Right lobe of liver (tissue), 6 donors: Measurements from ENCODE around the gene CEP350. TPM values are rescaled to one million over a fixed set of nuclear protein-coding genes. Genes with fewer than 3 reads are reported as not detected.

ENCODE experiments used
- ATAC-seq, 4 donors: fragments of 200-7000 bp; cut with Tn5 transposase; one replicate each; pipeline ENCODE4 v1.9.1; 2020; ENCODE audit warnings: mild to moderate bottlenecking in 4 of 4, moderate library complexity in 4 of 4
- DNase-seq, 3 donors: peaks; one replicate each; pipeline ENCODE4 v3.0.0-alpha.2; 2020
- H3K27ac ChIP-seq, 3 donors: fragments of 200-600 bp; one replicate each; pipeline ENCODE4 v1.8.0; 2022
- H3K27me3 ChIP-seq, 2 donors: fragments of 200-600 bp; one replicate each; pipeline ENCODE4 v1.8.0; 2022
- H3K36me3 ChIP-seq, 4 donors: fragments of 200-600 bp; sonication (generic) in 1 of 4; one replicate each; pipeline versions ENCODE4 v1.5.1 to v1.8.0; 2017 to 2022; ENCODE audit warnings: control low read depth in 1 of 4
- H3K4me1 ChIP-seq, 4 donors: fragments of 200-600 bp; sonication (generic) in 1 of 4; one replicate each; pipeline versions ENCODE4 v1.5.1 to v1.8.0; 2017 to 2022; ENCODE audit warnings: control low read depth in 1 of 4
- H3K4me3 ChIP-seq, 3 donors: fragments of 200-600 bp; one replicate each; pipeline ENCODE4 v1.8.0; 2022
- H3K9me3 ChIP-seq, 4 donors: fragments of 200-600 bp; sonication (generic) in 1 of 4; one replicate each; pipeline versions ENCODE4 v1.5.1 to v1.8.0; 2017 to 2022; ENCODE audit warnings: control low read depth in 1 of 4
- POLR2A ChIP-seq: fragments of 450-650 bp; IDR thresholded peaks from one replicate; pipeline ENCODE4 v1.6.1; 2017; ENCODE audit warnings: antibody characterized with exemption, mild to moderate bottlenecking
- WGBS: methylation state at CpG from one replicate; pipeline ENCODE4 v1.1.6; 2018; ENCODE audit warnings: low coverage, low lambda C conversion rate; ENCODE audit not compliant: insufficient coverage; ENCODE audit errors: missing lambda C conversion rate; 5-methylcytosine and 5-hydroxymethylcytosine counted together
- intact Hi-C, 2 donors: fragments of 100-400 bp; cut with DNase I; formaldehyde crosslinking; loops; one replicate each; pipeline versions ENCODE4 v1.11.2 to v1.14.1; 2022
- total RNA-seq, 6 experiments: library from RNA; depleted of rRNA in 2 of 6; stranded (reverse); fragments of >200 nt in 2 of 6; fragmentation: NEBNext Ultra II Directional in 3 of 6; extraction: Animal tissue kit (Norgen Biotek cat#: 25700) in 3 of 6; gene quantifications; one replicate each; pipeline versions ENCODE4 v1.1.0 to v1.2.4, GENCODE V29; 2016 to 2023
- TF ChIP-seq, protein P1 (sequence below), 4 donors: fragments of 200-600 bp in 3 of 4; fragments of 450-650 bp in 1 of 4; IDR thresholded peaks; one replicate each; pipeline versions ENCODE4 v1.5.1 to v1.8.0; 2016 to 2022; ENCODE audit warnings: antibody characterized with exemption in 4 of 4, mild to moderate bottlenecking in 2 of 4
- donor health status: DM: no; HTN: yes; CAD: no.
- donor health status: DM: no; HTN: no; CAD: no.
- donor health status: DM: no; HTN: no; CAD: no.
- donor health status: DM: no; HTN: yes; CAD: no.
- donor health status: DM: no; HTN: yes; CAD: no.

The CEP350 gene
- total RNA-seq, 6 experiments from 2014 or later: 15.6 to 24.6 (median 21.3) TPM

DNA sequence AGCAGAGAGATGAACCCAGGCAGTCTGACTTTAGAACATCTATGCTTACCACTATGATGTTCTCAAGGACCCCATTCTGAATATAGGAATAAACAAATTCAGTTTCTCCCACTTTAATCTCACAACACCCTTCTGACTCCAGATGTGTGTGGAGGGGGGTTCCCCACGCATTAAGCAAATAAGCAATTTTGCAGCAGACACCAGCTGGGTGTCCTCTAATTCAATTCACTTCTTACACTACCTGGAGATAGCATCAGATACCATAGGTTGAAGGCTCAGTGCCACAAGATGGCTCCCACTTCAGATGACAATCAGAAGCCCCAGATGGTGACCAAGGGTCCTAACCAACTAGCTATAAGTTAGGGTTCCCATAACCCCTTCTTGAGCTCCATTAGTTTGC is 30.3 kb upstream of the CEP350 start:
- intact Hi-C loops: no loop called here
- no peaks in the 10 kb centered on the region for H3K27me3 ChIP-seq
- H3K4me1 ChIP-seq: no peaks in the 10 kb centered on the region
- ATAC-seq (no peak), DNase-seq (no peak)
- H3K4me3 ChIP-seq: no peak overlapping the region
- no peak overlapping the region for H3K27ac ChIP-seq
- no peak for TF ChIP-seq POLR2A
- TF ChIP-seq, protein P1, sequence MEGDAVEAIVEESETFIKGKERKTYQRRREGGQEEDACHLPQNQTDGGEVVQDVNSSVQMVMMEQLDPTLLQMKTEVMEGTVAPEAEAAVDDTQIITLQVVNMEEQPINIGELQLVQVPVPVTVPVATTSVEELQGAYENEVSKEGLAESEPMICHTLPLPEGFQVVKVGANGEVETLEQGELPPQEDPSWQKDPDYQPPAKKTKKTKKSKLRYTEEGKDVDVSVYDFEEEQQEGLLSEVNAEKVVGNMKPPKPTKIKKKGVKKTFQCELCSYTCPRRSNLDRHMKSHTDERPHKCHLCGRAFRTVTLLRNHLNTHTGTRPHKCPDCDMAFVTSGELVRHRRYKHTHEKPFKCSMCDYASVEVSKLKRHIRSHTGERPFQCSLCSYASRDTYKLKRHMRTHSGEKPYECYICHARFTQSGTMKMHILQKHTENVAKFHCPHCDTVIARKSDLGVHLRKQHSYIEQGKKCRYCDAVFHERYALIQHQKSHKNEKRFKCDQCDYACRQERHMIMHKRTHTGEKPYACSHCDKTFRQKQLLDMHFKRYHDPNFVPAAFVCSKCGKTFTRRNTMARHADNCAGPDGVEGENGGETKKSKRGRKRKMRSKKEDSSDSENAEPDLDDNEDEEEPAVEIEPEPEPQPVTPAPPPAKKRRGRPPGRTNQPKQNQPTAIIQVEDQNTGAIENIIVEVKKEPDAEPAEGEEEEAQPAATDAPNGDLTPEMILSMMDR (IDR thresholded peaks at IDR 0.05): no peak
- no peaks in the 10 kb centered on the region for H3K9me3 ChIP-seq
- H3K36me3 ChIP-seq: peaks cover 0 to 6% (median 1%) of the 10 kb centered on the region in 4 donors
- WGBS: 100% methylated on average over 1 of the region's 1 CpG

DNA sequence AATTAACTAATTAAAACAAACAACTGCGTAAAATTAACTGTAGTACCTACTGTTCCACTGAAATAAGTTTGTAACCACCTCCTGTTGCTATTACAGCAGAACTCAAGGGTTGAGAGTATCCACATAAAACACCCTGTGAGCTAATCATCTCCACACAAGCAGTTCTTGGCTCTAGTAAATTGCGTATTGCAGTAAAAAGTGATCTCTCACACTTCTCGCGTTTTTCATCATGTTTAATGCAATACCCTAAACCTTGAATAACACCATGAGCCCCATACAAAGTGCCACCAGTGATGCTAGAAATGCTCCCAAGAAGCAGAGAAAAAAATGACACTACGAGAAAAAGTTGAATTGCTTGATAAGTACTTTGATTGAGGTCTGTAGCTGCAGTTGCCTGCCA is 29.3 kb upstream of the CEP350 start:
- Histone ChIP-seq H3K9me3 (no peaks in the 10 kb centered on the region), H3K4me3 (no peak overlapping the region), H3K27me3 (no peaks in the 10 kb centered on the region), H3K4me1 (peaks cover 0 to 5% (median 0%) of the 10 kb centered on the region in 4 donors), H3K27ac (no peak overlapping the region), H3K36me3 (no peaks in the 10 kb centered on the region)
- no peak for DNase-seq
- intact Hi-C loops: no loop called here
- 83% methylated on average over 5 of the region's 5 CpGs for WGBS
- TF ChIP-seq POLR2A: no peak
- TF ChIP-seq, protein P1 (IDR thresholded peaks at IDR 0.05): no peak
- no peak for ATAC-seq

DNA sequence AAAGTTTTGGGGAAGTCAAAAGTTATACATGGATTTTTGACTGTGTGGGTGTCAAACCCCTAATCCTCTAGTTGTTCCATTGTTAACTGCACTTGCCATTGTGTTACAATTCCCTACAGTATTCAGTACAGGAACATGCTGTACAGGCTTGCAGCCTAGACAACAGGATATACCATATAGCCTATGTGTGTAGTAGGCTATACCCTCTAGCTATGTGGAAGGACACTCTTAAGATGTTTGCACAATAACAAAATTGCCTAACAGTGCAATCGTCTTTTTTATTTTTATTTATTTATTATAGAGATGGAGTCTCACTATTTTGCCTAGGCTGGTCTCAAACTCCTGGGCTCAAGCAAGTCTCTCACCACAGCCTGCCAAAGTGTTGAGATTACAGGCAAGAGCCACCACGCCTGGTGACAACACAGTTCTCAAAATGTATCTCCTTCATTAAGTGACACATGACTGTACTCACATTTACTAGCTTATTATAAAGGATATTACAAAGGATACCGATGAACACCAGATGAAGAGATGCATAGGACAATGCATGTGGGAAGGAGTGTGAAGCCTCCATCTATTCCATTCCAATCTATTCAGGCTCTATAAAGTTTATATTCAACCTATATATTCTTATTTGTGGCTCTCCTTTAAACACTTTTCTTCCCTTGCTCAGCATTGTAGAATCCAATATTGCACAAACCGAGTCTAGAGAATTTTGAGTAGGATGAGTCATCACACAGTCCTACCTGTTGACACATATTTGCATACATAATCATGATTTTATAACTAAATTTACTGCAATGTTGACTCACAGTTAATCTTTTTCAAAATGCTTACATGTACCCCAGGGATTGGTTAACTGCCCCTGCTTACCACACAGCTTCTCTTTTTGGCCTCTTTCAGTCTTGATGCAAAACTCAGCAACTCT is 28.4 kb upstream of the CEP350 start:
- DNase-seq: no peak
- H3K36me3 ChIP-seq: no peaks in the 10 kb centered on the region
- intact Hi-C loops: no loop called here
- peaks cover 0 to 8% (median 0%) of the 10 kb centered on the region in 4 donors for H3K4me1 ChIP-seq
- 69% methylated on average over 4 of the region's 4 CpGs for WGBS
- H3K27ac ChIP-seq: no peak overlapping the region
- H3K4me3 ChIP-seq: no peak overlapping the region
- H3K9me3 ChIP-seq: no peaks in the 10 kb centered on the region
- H3K27me3 ChIP-seq: no peaks in the 10 kb centered on the region
- TF ChIP-seq, protein P1 (IDR thresholded peaks at IDR 0.05): no peak
- no peak for TF ChIP-seq POLR2A
- peak in 1 of 4 donors; percentile 86 for ATAC-seq

DNA sequence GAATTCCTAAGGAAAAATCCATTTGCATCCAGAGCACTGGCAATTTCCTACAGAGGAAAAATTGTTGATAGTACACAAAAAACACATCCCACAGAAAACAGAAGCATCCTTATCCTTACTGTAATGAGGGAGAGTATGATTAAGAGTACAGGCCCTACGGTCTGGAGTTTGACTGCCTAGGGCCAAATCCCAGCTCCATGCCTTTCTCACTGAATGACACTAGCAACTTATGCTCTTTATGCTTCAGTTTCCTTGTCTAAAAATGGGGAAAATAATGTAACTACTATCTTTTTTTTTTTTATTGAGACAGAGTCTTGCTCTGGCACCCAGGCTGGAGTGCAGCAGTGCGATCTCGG is 27.8 kb upstream of the CEP350 start:
- H3K27me3 ChIP-seq: no peaks in the 10 kb centered on the region
- H3K4me3 ChIP-seq: no peak overlapping the region
- H3K27ac ChIP-seq: no peak overlapping the region
- no peak for ATAC-seq
- H3K4me1 ChIP-seq: peaks cover 0 to 8% (median 0%) of the 10 kb centered on the region in 4 donors
- WGBS: 93% methylated on average over 3 of the region's 3 CpGs
- no peak for DNase-seq
- H3K9me3 ChIP-seq: no peaks in the 10 kb centered on the region
- no peaks in the 10 kb centered on the region for H3K36me3 ChIP-seq
- intact Hi-C loops: no loop called here
- no peak for TF ChIP-seq POLR2A
- TF ChIP-seq, protein P1 (IDR thresholded peaks at IDR 0.05): no peak
